Thyroid gland (tissue), 4 donors: ENCODE data around the gene VASH1.

ENCODE experiments used
- CTCF ChIP-seq, 6 experiments: fragments of 200-600 bp in 3 of 6; fragments of 450-650 bp in 3 of 6; sonication (generic) in 3 of 6; IDR thresholded peaks; one replicate each; pipeline ENCODE4 v1.5.1; 2016 to 2019; ENCODE audit warnings: antibody characterized with exemption in 6 of 6, mild to moderate bottlenecking in 2 of 6, inconsistent platforms in 1 of 6, moderate library complexity in 1 of 6
- POLR2A ChIP-seq, 2 donors: fragments of 450-650 bp; IDR thresholded peaks; one replicate each; pipeline ENCODE4 v1.6.1; 2017; ENCODE audit warnings: antibody characterized with exemption in 2 of 2, mild to moderate bottlenecking in 2 of 2, moderate library complexity in 1 of 2

GRCh38 chr14:76828339-76829012 lies 67.2 kb downstream of the VASH1 start:
- no peak for TF ChIP-seq CTCF (IDR thresholded peaks at IDR 0.05)
- no peak for TF ChIP-seq POLR2A (IDR thresholded peaks at IDR 0.05)
